H54 (cell line): ENCODE results near the gene OTUB1.
"Not testable (repeated sequence)": the region's sequence is repeated elsewhere in the genome, so short reads cannot be mapped to it uniquely, and the experiment has no call there.

Experiments
- DNase-seq: peaks from one replicate; pipeline ENCODE4 v3.0.0; 2011; ENCODE audit warnings: low spot score, mixed read lengths; ENCODE audit not compliant: insufficient read length
- FAIRE-seq: peaks from 3 replicates; lab custom pipeline; 2011; peaks lifted over from hg19 to GRCh38; lab: Jason Lieb, UNC
- POLR2A ChIP-seq: IDR thresholded peaks from 2 replicates; pipeline ENCODE4 v1.6.1; 2011; ENCODE audit warnings: low read depth, mild to moderate bottlenecking, low read length

The OTUB1 gene

GRCh38 chr11:63961608-63962412 lies 24.4 kb upstream of the OTUB1 start:
- FAIRE-seq (no peak), DNase-seq (no peak)
- no peak for TF ChIP-seq POLR2A

GRCh38 chr11:63963895-63964294 lies 22.3 kb upstream of the OTUB1 start:
- FAIRE-seq, DNase-seq: not testable (repeated sequence)

DNA sequence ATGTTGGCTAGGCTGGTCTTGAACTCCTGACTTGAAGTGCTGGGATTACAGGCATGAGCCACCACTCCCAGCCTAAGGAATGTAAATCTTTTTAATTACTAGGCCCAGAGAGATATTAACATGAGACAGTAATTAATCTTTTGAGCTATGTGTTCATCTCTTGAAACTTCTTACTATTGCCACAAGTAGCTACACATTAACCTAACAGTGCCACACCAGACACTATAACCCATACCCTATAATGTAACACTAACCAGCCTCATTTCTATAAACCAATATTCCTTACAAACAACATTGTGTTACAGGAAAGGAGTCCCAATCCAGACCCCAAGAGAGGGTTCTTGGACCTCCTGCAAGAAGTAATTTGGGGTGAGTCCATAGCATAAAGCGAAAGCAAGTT lies 19.8 kb upstream of the OTUB1 start:
- FAIRE-seq (no peak), DNase-seq (no peak)
- no peak for TF ChIP-seq POLR2A

DNA sequence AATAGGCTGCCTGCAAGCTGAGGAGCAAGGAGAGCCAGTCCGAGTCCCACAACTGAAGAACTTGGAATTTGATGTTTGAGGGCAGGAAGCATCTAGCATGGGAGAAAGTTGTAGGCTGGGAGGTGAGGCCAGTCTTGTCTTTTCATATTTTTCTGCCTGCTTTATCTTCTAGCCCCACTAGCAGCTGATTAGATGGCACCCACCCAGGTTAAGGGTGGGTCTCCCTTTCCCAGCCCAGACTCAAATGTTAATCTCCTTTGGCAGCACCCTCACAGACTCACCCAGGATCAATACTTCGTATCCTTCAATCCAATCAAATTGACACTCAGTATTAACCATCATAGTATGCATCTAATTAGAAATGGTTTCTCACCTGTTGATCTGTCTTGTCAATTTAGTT lies 16.8 kb upstream of the OTUB1 start:
- DNase-seq (no peak), FAIRE-seq (no peak)

GRCh38 chr11:63970902-63971301 lies 15.3 kb upstream of the OTUB1 start:
- FAIRE-seq (no peak), DNase-seq (no peak)
- TF ChIP-seq POLR2A: no peak

More for the DNA sequence above, 16.8 kb upstream of the OTUB1 start:
- no peak for TF ChIP-seq POLR2A

- not testable (repeated sequence) for FAIRE-seq, DNase-seq
These were observed 12.4 kb upstream of the OTUB1 start for GRCh38 chr11:63973912-63974258.

DNA sequence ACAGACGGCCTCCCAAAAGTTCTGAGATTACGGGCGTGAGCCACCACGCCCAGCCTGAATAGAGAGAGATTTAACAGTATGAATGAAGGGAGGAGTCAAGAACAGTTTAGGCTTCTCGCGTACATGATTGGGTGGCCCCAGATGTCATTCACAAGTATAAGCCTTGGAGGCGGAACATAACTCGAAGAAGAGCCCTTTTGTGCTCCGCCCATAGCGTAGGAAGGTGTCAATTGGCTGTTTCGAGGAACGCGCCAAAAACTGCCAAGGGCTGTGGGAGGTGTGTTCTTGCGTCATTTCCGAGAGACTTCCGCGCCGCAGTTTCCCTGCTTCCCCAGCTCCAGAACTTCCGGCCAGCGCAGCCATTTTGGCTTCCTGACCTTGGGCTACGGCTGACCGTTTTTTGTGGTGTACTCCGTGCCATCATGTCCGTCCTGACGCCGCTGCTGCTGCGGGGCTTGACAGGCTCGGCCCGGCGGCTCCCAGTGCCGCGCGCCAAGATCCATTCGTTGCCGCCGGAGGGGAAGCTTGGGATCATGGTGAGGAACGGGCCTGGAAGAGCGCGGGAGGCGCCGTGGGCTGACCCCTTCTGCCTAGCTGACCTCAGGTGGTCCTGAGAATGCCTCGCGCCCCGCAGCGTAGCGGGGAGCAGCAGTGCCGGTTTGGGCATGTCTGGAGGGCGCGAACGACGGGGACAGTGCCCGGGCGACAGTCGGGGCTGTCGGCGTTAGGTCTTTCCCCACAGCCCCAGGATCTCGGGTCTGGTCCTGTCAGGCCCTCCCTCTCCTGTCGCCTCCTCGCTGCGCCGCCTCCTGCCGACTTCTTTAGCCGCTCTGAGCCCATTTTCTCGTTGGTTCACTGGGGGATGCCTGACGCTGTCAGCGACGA lies 11.7 kb upstream of the OTUB1 start, which contains the start of gene COX8A:
TSS of gene COX8A (plus strand) at position 362 of the 885 bp plus-strand sequence. CDS start at position 423, 61 bp downstream.
- peak; percentile 84 for FAIRE-seq
- DNase-seq: peak; percentile 93
- TF ChIP-seq POLR2A: peak; percentile 84

GRCh38 chr11:63978551-63979239 lies 7.5 kb upstream of the OTUB1 start:
- FAIRE-seq (no peak), DNase-seq (no peak)
- 0 out of 2 replicates have a peak, but pooled peaks have one; percentile 1 for TF ChIP-seq POLR2A

GRCh38 chr11:63979426-63979825 lies 6.8 kb upstream of the OTUB1 start:
- DNase-seq (no peak), FAIRE-seq (no peak)
- no peak for TF ChIP-seq POLR2A

- FAIRE-seq (no peak), DNase-seq (no peak)
- no peak for TF ChIP-seq POLR2A
These were observed 454 bp upstream of the OTUB1 start for GRCh38 chr11:63985812-63986155.

DNA sequence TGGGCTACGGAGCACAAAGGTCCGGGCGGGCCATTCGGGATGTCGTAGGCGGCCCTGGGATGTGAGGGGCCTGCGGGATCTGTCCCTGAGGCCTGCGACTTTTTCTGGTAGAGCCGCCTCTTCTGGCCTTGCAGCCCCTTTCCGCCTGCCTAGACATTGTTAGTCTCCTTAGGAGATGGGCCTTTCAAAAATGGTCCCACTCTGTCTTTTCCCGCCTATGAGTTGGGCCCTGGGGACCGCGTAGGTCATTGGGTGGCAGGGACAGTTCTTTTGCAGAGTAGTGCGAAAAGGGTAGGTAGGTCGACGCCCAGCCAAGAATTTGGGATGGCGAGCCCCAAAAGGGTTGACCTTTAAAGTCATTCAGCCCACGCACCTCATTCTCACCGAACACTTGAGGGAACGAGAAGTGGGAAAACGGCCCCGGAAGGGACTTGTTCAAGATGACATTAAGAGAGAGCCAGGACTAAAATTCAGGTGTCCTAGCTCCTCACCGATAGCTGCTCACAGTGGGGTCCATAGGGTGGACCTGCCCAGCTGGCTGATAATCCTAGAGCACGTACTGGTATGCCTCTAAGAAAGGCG lies 785 bp downstream of the OTUB1 start:
- no peak for DNase-seq
- TF ChIP-seq POLR2A: no peak
- FAIRE-seq: no peak

- no peak for FAIRE-seq
These were observed 5.3 kb downstream of the OTUB1 start for GRCh38 chr11:63991558-63991957.

DNA sequence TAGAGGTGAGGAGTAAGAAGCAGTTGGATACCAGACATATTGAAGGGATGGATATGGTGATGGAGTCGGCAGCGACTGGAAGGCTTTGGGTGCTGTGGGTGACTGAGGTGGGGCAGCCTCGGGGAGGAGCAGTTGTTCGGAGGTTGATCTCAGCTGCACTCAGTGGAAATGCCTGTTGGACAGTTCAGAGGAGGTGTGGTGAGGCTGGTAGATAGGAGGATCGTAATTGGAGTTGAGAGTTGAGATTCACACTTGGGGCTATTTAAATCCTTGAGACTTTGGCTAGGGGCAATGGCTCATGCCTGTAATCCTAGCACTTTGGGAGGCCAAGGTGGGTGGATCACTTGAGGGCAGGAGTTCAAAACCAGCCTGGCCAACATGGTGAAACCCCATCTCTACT lies 6.9 kb downstream of the OTUB1 start:
- DNase-seq (no peak), FAIRE-seq (no peak)

More at GRCh38 chr11:63991558-63991957, 5.3 kb downstream of the OTUB1 start:
- no peak for TF ChIP-seq POLR2A
- DNase-seq: no peak

More for the DNA sequence above, 6.9 kb downstream of the OTUB1 start:
- TF ChIP-seq POLR2A: no peak
